ENCODE data around the gene ARHGAP6.
A peak's percentile ranks its signal among the peaks of the same experiment; 100 is the strongest.
"Not testable (repeated sequence)": the region's sequence is repeated elsewhere in the genome, so short reads cannot be mapped to it uniquely, and the experiment has no call there.

The ARHGAP6 gene

DNA sequence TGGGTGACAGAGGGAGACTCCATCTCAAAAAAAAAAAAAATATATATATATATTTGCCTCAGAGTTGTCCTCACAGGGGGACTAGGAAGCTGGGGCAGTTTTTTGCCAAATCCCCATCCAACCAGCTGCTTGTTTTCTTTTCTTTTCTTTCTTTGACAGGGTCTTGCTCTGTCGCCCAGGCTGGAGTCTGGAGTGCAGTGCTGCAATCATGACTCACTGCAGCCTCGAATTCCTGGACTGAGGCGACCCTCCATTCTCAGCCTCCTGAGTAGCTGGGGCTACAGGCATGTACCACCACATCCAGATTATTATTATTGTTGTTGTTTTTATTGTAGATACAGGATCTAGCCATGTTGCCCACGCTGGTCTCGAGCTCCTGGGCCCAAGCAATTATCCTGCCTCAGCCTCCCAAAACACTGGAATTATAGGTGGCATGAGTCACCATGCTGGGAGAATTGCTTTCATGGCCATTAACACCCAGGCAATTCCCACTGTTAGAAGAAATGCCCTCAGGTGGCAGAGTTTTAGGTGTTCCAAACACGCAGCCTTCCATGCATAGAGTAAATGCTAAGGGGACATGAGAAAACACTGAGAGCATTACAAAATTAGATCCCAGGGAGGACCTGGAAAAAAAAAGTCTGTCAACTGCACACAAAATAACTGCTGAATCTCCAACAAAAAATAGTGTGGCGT is 98.0 kb downstream of the ARHGAP6 start:
- DNase-seq: no peak

DNA sequence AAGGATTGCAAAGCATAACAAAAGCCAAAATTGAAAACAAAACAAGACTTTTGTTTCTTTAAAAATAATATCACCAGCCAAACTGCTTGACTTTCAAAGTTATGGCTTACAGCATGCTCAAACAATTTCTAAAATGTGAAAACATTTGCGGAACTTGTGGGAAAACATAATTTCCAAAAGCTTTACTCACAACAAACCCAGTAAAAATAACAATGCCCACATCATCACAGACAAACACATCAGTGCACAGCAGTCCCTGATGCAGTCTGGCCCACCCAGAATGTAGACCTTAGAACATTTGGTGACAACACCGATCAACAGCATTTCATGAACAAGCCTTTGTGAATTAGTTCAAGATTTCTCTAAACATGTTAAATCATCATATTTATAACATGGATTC is 98.9 kb downstream of the ARHGAP6 start:
- DNase-seq: no peak

DNA sequence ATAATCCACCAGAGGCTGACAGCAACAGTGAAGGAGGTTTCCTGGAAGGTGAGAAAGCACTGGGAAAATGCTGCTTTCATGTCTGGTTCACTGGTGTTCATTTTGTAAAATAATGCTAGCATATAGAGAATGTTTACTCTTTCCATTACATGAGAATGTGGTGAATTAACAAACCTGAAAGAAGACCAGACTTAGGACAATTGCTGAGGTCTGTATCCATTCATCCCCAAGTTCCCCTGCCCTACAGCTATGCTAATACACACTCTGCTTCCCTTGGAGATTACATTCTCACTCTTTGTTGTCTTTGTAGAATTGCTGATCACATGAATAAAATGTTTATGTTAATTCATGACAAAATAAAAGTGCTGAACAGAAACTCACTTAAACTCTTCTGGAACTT is 99.5 kb downstream of the ARHGAP6 start:
- no peak for DNase-seq

DNA sequence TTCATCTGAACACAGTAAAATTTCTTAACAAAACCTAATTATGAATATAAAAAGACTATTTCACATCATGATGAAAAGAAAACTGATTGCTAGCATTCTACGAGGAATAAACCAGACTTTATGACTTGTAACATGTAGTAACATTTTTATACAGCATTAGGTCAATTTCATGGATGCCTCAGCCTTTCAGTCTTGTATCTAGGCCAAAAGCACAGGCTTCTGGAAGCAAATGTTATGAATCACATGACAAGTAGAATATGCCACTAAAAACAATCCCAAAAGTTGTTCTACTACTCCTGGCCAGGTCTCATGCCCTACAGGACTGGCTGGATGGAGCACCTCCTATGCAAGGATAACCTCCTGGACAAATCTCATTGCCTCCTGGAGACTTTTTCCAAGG is 101.2 kb downstream of the ARHGAP6 start:
- DNase-seq: no peak

DNA sequence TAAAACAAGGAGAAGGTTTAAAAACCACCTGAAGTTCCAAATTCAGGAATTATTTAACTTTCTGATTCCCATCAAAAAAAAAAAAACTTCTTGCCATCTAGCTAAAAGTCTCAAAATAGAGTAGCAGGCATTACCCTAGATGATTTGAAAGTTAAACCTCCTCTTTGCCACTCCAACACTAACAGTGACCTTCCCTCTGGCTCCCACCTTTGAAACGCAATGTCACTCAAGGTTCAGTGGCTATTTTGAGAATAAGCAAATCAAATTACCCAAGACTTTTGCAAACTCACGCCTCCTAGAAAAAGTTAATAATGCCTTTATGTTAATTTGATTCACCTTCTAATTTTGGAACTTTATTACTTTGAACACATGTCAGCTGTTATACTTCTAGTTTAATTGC is 103.2 kb downstream of the ARHGAP6 start:
- DNase-seq: no peak

DNA sequence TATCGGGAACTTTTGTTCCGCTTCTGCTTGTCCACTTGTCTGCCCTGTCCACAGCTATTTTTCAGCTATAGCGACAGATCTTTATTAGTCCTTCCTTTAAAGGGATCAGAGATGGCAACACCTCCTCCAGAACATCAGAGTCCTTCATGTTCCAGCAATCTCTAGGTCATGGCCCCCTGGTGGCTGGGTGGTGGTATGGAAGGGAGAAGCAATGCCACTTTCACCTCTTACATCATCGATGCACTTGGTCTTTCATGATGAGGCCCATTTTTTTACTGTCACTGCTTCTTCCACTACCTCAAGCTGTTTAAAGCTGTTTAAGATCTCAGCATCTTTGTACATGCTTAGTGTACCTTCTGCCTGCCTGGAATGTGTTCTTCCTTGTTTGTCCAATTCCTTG is 106.7 kb downstream of the ARHGAP6 start:
- DNase-seq: peak; percentile 56

DNA sequence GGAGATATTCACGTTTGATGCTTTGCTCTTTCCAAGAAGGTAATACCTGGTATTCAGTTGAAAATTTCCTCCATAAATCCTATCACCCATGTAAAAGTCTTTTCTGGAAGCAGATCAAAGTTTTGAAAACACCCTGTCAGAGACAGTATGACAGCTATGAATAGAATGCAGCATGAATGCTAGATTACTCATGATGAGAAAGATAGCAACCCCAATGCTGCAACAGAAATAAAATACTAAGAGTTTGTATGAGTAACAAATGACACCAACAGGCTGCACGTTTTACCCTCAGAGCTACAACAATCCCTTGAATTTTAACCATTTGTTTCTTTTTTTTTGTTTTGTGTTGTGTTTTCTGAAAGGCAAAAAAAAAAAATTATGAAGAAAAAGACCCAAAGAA is 108.6 kb downstream of the ARHGAP6 start:
- DNase-seq: no peak

DNA sequence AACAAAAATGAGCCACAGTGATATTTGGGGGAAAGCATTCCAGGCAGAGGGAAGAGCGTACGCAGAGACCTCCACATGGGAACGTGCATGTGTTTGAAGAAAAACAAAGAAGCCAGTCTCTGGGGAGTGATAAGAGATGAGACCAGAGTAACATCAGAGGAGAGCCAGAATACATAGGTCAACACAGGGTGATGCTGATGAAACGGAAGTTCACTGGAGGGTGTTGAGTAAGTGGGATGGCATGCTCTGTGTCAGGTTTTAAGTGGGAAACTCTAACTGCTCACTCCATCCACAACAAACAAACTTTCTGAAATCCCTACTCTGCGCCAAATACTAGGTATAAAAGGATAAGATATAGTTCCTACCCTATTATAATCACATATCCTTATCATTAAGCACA is 110.0 kb downstream of the ARHGAP6 start:
- no peak for DNase-seq

DNA sequence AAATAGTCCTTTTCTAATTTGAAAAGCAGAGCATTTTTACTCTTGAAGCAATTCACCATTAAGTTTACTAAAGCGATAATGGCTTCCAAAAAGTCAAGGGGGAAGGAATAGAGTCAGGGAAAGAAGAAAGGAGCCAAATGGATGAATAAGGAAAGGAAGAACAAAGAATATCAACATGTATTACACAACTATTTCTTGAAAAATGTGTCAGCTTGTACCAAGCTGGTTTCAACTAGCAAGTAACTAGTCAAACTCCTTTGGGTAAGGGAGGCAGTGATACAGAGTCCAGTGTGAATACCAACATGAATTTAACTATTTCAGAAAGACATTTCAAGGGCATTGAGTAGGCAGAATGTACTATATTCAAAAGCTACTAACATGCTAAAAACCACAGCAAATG is 112.1 kb downstream of the ARHGAP6 start:
- DNase-seq: no peak

DNA sequence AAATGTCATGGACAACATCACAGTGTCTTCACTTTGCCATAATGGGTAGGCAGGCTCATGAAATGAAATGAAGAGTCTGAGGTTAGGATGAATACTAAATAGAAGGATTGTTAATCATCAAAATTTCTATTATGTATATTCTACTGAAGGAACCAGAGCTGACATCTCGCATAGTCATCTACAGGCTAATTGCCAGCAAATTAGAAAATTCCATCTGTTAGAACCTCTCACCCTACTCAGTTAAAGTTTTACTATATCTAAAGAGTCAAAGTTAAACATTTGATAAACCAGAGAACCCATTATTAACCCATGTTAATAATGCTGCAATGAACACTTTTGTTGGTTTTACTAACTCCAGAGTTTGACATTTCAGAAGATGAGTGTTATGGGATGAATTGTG is 114.6 kb downstream of the ARHGAP6 start:
- no peak for DNase-seq

DNA sequence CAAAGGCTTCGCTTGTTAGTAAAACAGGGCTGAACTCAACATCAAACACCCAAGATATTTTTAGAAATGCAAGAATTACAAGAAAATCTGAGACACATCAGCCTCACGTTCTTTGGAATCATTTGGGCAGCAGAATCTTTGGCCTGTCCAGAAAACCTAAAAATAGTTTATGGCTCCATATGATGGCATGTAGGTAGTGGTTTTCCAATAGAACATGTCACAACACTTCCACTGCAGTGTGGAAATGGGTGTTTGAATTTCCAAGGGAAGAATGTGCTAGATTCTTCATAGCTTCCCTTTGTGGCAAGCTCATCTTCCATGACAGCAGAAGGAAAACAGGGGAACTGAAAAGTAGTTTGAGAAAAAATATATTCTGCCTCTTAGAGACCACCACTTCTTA is 118.8 kb downstream of the ARHGAP6 start:
- no peak for DNase-seq

DNA sequence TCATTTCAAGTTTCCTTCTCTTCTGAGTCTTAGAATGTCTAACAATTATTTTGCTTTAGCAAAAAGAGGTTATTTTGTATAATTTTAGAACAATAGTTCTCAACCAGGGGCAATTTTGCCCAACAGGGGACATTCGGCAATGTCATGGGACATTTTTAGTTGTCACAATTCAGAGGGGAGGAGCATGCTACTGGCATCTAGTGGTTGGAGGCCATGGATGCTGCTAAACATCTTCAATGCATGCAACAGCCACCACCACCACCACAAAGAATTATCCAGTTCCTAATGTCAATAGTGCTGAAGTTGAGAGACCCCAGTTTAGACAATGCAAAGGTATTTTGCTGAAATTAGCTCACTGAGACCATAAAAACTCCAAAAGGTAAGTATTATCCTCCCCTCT is 122.5 kb downstream of the ARHGAP6 start:
- DNase-seq: peak; percentile 9

DNA sequence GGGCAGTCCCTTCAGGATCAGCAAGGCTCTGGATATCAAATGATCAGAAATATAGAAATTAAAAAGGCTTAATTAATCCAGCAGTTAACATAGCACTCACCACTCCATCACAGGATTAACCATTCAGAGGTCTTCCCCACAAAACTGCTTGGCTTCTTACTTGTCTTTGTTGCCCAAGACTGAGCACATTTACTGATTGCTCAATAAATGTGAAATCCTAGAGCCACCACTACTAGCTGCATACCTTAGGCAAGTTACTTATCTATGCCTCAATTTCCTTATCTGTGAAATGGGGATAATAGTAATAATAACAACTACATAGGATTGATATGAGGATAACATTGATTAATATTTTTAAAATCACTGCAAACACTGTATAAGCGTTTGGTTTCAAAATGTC is 124.2 kb downstream of the ARHGAP6 start:
- DNase-seq: no peak

DNA sequence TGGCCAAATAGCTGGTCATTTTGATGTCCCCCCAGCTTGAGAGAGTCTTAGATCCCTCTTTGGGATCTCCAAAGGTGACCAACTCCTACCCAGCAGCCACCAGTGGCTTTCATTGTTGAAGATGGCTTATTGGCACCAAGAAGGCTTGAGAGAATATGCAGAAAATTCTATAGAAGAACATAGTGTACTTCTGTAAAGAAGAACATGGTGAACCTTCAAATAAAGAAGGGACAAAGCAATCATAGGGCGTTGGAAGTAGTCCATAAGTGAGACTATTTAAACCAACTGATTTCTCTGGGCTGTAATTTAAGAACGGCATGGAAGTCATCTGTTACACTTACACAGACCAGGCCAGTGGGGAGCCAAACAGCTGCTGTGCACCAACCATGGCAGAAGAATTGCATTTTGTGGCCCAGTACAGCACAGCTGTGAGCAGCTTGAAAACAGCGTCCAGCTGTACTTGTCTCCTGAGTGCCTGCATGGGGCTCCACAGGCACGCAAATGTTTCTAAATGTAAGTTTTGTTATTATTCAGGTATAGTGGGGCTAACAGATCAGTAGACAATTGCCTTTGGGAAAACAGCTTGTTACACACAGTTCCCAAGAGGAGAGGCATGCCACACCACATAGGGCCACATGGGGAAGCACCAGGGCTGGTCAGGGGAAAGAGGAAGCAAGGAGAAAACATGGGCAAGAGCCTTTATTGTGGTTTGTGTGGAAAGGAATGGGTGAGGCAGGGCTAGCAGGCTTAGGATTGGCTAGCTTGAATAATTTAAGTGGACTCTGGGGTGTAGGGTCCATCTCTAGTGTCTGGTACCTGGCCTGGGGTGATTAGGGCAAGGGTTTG is 125.0 kb downstream of the ARHGAP6 start:
- DNase-seq: no peak

DNA sequence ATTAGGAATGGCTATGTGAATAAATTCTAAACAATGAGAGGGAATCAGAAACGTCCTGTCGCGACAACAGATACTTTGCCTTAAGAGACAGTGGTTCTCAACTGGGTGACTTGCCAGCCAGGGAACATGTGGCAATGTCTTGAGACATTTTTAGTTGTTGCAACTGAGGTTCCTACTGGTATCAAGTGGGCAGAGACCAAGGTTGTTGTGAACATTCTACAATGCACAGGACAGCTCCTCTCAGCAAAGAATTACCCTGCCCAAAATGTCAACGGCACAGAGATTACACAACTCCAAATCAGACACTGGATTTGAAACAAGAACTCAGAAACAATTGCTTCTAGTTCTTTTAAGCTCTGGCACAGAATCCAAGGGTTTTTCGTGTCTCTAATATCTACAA is 128.6 kb downstream of the ARHGAP6 start:
- DNase-seq: no peak

DNA sequence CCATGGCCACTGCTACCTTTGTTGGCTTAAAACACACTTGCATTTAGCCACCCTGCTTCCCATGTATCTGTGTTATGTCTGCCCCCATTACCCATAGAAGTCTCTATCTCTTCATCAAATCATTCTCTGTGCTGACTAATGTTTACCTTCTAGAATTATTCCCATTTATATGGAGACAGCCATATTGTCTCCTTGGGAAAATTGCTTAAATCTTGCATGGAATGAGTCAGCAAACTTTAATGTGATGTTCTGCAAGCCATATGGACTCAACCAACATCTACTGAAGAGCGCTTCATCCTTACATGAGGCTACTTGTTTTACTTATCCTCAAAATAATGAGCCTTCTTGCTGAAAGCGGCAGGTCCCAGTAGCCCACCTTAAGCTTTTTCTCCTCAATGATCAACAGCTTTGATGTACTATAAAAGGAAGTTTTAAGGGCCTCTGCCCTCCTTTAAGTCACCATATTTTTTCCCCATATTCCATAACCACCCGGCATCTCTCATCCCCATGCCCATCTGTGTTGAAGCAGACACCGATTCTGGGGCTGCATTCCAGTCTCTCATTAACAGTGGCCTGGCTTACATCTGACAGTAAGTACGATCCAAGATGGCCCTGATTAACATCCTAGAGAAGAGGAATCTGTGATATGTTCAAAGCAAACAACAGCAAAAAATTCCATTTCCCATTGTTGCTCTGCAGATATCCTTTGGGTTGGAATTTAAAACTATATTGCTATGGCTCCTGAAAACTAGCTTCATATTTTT is 130.4 kb downstream of the ARHGAP6 start:
- no peak for DNase-seq

DNA sequence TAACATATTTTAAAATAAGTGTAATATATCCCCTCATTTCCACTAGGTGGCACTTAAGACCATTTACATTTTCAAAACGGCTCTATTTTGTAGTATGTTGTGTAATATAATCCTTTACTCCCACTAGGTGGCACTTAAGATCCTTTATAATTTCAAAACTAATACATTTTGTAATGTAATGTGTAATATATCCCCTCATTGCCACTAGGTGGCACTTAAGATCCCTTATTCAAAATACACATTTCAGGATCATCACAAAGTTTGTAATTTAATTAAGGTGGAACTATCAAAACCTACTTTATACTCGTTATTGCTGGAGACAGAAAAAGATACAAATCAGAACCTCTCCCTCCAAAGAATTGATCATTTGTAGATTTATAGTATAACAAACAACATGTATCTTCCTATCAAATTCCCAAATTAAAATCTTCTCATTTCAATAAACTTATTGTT is 132.5 kb downstream of the ARHGAP6 start:
- DNase-seq: peak; percentile 82

DNA sequence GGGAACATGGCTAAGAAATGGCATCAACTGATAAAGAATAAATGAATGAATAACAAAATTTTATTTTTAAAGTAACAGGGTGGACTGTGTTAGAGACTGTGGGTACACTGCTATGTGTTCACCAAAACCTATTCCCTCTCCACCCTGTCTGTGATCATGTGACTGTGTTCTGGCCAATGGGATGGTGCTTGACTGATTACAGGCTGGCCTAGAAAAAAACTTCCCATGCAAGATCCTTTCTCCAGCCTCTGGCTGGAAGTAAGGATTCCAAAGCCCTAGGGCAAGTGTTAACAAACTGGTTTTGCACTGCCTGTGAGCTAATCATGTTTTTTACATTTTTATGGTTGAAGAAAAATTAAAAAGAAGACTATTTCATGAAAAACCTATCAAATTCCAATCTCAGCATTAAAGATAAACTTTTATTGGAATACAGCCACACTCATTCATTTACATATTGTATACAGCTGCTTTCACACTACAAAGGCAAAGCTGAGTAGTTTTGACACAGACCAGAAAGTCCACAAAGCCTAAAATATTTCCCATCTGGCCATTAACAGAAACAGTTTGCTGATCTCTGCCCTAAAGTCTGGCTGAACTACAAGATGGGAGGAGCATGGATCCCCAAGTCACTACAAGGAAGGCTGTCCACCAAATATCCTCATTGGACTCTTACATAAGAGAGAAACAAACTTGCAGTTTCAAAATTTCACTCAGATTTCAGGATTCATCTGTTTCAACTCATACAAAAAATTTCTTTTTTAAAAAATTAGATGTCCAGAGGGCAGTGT is 133.2 kb downstream of the ARHGAP6 start:
- DNase-seq: no peak

DNA sequence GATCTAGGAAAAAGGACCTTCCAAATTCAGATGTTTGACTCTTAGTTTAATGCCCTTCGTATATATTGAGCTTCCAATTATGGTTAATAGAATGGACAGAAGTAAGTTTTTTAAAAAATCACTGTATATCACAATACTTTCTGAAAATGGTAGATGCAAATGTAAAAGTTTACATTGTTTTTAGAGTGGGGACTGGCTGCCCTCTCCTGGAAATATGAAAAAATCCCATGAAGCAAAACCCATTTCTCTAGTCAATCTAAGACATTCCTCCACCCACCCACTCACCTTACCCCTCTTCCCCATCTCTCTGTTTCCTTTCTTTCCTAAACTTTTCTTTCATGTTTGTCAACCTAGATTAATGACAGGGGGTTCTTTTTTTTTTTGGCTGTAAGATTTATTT is 134.5 kb downstream of the ARHGAP6 start:
- no peak for DNase-seq

DNA sequence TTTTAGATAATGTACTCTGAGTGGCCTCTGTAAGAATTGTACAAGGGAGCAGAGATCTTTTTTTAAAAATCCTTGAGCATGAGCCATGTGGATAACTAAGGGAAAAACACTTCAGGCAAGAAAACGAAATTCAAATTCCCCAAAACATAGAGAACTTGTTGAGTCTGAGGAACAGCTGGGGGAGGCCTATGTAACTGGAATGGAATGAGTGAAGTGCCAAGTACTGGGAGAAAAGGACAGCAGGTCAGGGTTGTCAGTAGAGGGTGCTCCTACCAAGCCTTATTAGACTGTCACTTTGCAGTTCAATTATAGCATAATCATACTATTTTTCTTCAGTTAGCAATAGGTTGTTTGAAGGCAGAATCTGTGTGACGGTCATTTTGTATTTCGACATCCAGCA is 135.1 kb downstream of the ARHGAP6 start:
- DNase-seq: no peak

DNA sequence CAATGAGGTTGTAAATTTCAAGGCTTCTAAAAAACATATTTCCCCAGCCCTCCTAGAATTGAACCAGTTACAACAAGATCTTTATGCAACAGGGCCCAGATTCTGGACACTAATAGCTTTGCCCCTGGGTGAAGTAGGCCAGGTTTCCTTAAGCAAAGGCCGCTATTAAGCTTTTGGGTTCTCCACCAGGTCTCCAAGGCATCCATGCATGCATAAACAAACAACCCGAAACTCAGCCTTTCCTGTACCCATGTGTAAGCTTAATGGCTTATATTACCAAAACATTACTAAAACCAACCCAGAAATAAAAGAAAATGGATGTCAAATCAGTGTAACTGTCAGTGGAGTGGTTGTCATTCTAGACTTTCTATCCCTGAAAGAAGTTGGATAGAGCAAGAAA is 137.1 kb downstream of the ARHGAP6 start:
- DNase-seq: no peak

DNA sequence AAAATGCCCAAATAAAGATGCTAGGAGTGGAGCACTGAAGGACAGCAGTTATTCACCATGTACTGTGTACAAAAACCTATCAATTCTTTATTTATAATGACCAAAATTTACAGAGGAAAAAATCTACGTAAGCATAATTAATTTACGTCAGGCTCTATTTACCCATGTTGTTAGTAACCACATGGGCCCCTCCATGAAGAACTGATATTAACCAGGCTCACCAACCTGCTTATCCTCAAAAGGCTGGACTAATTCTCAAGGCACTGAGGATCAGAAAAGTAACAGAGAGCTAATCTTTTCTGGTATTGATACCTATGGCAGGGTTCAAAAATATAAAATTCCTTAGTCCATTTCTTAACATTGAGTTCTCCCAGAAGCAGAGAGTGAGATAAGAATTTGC is 140.0 kb downstream of the ARHGAP6 start:
- DNase-seq: no peak

DNA sequence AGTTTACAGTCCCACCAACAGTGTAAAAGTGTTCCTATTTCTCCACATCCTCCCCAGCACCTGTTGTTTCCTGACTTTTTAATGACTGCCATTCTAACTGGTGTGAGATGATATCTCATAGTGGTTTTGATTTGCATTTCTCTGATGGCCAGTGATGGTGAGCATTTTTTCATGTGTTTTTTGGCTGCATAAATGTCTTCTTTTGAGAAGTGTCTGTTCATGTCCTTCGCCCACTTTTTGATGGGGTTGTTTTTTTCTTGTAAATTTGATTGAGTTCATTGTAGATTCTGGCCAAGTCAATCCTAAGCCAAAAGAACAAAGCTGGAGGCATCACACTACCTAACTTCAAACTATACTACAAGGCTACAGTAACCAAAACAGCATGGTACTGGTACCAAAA is 146.5 kb downstream of the ARHGAP6 start:
- not testable (repeated sequence) for DNase-seq

Measured in activated CD4-positive, alpha-beta T cell treated with anti-CD3 and anti-CD28 coated beads, Interleukin-10, Interleukin-2, amounts not matched to agents 100 ng/mL and 50 ng/mL, durations not matched to agents 16 hours and 8 hours (primary cell).